ENCODE data around the gene RAMP1. TPM values are rescaled to one million over a fixed set of nuclear protein-coding genes. Genes with fewer than 3 reads are reported as not detected.

The RAMP1 gene
- total RNA-seq, 4 donors from 2014 or later = 11.6 to 87.4 (median 37.1) TPM

GRCh38 chr2:237912271-237913192 lies 53.1 kb downstream of the RAMP1 start:
- Histone ChIP-seq H3K27ac (no peak overlapping the region), H3K27me3 (no peaks in the 10 kb centered on the region), H3K36me3 (no peaks in the 10 kb centered on the region), H3K9me3 (no peaks in the 10 kb centered on the region), H3K4me1 (no peaks in the 10 kb centered on the region), H3K4me3 (no peak overlapping the region)
- peak in 1 of 3 donors; percentile 40 for DNase-seq
- no peak for TF ChIP-seq CTCF (IDR thresholded peaks at IDR 0.05)
- TF ChIP-seq POLR2A (IDR thresholded peaks at IDR 0.05) = no peak

- DNase-seq = peak in 1 of 3 donors; percentile 37
- Histone ChIP-seq H3K27me3 (no peaks in the 10 kb centered on the region), H3K4me1 (no peaks in the 10 kb centered on the region), H3K4me3 (no peak overlapping the region), H3K36me3 (no peaks in the 10 kb centered on the region), H3K27ac (no peak overlapping the region), H3K9me3 (no peaks in the 10 kb centered on the region)
- TF ChIP-seq CTCF (IDR thresholded peaks at IDR 0.05) = no peak
- TF ChIP-seq POLR2A (IDR thresholded peaks at IDR 0.05) = no peak
These were observed 53.9 kb downstream of the RAMP1 start for GRCh38 chr2:237913193-237913917.

GRCh38 chr2:237915576-237915975 lies 56.2 kb downstream of the RAMP1 start:
- DNase-seq = peak in 1 of 3 donors; percentile 29
- TF ChIP-seq CTCF (IDR thresholded peaks at IDR 0.05) (no peak), POLR2A (IDR thresholded peaks at IDR 0.05) (no peak)
- no peaks in the 10 kb centered on the region for H3K4me1 ChIP-seq

DNA sequence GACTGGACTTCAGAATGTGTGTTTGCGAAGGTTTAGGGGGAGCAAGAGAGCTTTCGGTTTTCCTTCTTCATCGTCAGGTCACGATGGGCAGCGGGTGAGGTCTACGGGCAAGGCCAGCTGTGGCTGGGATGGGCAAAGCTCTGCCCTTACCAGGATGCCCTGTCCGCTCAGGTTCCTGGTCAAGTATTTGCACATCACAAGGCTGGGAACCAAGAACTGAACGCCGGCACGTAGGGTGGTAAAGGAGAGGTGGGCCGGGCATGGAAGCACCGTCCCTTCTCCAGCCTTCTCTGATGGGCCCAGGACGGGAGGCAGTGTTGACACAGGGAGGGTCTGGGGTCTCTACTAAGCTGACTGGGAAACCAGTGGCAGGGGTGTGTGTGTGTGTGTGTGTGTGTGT lies 56.9 kb downstream of the RAMP1 start:
- peak in 1 of 3 donors; percentile 34 for DNase-seq
- no peak overlapping the region for H3K4me3 ChIP-seq
- no peaks in the 10 kb centered on the region for H3K27me3 ChIP-seq
- no peak overlapping the region for H3K27ac ChIP-seq
- H3K9me3 ChIP-seq = no peaks in the 10 kb centered on the region
- no peaks in the 10 kb centered on the region for H3K4me1 ChIP-seq
- TF ChIP-seq CTCF (IDR thresholded peaks at IDR 0.05) (no peak), POLR2A (IDR thresholded peaks at IDR 0.05) (no peak)
- H3K36me3 ChIP-seq = no peaks in the 10 kb centered on the region

More at GRCh38 chr2:237915576-237915975, 56.2 kb downstream of the RAMP1 start:
- Histone ChIP-seq H3K36me3 (no peaks in the 10 kb centered on the region), H3K27me3 (no peaks in the 10 kb centered on the region), H3K27ac (no peak overlapping the region), H3K4me3 (no peak overlapping the region), H3K9me3 (no peaks in the 10 kb centered on the region)

GRCh38 chr2:237917696-237918374 lies 58.4 kb downstream of the RAMP1 start:
- peaks cover 0 to 6% (median 0%) of the 10 kb centered on the region in 4 donors for H3K4me1 ChIP-seq

More at GRCh38 chr2:237917696-237918374, 58.4 kb downstream of the RAMP1 start:
- Histone ChIP-seq H3K27me3 (no peaks in the 10 kb centered on the region), H3K4me3 (no peak overlapping the region), H3K36me3 (no peaks in the 10 kb centered on the region), H3K27ac (no peak overlapping the region), H3K9me3 (no peaks in the 10 kb centered on the region)
- no peak for DNase-seq
- TF ChIP-seq CTCF (IDR thresholded peaks at IDR 0.05) (no peak), POLR2A (IDR thresholded peaks at IDR 0.05) (no peak)
